ENCODE results near the gene EXOC4. TPM values are rescaled to one million over a fixed set of nuclear protein-coding genes. Genes with fewer than 3 reads are reported as not detected.

Gene EXOC4
- total and polyA plus RNA-seq, 4 donors: 47.5 to 100 (median 72.3) TPM

DNA sequence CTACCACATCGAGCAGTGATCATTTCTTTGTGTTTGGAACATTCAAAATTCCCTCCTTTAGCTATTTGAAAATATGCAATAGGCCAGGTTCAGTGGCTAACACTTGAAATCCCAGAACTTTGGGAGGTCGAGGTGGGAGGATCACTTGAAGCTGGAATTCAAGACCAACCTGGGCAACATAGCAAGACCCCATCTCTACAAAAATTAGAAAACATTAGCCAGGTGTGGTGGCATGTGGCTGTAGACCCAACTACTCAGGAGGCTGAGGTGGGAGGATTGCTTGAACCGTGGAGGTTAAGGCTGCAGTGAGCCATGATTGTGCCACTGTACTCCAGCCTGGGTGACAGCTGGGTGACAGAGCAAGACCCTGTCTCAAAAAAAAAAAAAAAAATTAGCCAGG, 15.3 kb upstream of the EXOC4 start:
- H3K9me3 ChIP-seq (ENCODE audit: control insufficient read depth, insufficient read depth, low read length): no peaks in the 10 kb centered on the region
- DNase-seq (ENCODE audit: low read depth in 4 of 6, low spot score in 6 of 6): no peak
- WGBS (ENCODE audit: insufficient coverage): 78% methylated on average over 1 of the region's 3 CpGs
- peaks cover 4% of the 10 kb centered on the region for H3K4me1 ChIP-seq (ENCODE audit: control insufficient read depth, insufficient read depth, low read length)
- no peaks in the 10 kb centered on the region for H3K36me3 ChIP-seq (ENCODE audit: control insufficient read depth, insufficient read depth, low read length)
- H3K27ac ChIP-seq (ENCODE audit: low read depth, low read length): no peak overlapping the region
- no peaks in the 10 kb centered on the region for H3K27me3 ChIP-seq (ENCODE audit: control insufficient read depth, insufficient read depth, low read length)
- H3K4me3 ChIP-seq (ENCODE audit: low read depth, low read length): no peak overlapping the region

DNA sequence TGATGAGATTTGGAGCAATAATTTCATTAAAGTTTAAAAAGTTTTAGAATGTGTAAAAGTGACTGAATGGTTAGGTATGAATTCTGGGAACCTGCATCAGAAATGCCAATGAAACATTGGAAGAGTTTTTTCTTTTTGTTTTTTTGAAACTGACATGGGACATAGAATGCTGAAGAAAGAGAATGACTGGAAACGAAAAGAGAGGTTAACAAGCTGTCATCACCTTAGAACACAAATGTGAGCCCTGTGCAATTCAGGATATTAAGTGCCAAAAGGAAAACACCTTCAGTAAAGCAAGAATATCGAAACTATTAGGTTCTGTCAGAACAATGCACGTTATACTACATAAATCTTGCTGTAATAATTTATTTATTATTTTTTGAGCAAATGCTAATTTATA, 12.6 kb upstream of the EXOC4 start:
- H3K9me3 ChIP-seq (ENCODE audit: control insufficient read depth, insufficient read depth, low read length): no peaks in the 10 kb centered on the region
- 83% methylated on average over 1 of the region's 3 CpGs for WGBS (ENCODE audit: insufficient coverage)
- peaks cover 4% of the 10 kb centered on the region for H3K4me1 ChIP-seq (ENCODE audit: control insufficient read depth, insufficient read depth, low read length)
- no peaks in the 10 kb centered on the region for H3K36me3 ChIP-seq (ENCODE audit: control insufficient read depth, insufficient read depth, low read length)
- H3K4me3 ChIP-seq (ENCODE audit: low read depth, low read length): no peak overlapping the region
- no peak for DNase-seq (ENCODE audit: low read depth in 4 of 6, low spot score in 6 of 6)
- no peaks in the 10 kb centered on the region for H3K27me3 ChIP-seq (ENCODE audit: control insufficient read depth, insufficient read depth, low read length)
- H3K27ac ChIP-seq (ENCODE audit: low read depth, low read length): no peak overlapping the region

DNA sequence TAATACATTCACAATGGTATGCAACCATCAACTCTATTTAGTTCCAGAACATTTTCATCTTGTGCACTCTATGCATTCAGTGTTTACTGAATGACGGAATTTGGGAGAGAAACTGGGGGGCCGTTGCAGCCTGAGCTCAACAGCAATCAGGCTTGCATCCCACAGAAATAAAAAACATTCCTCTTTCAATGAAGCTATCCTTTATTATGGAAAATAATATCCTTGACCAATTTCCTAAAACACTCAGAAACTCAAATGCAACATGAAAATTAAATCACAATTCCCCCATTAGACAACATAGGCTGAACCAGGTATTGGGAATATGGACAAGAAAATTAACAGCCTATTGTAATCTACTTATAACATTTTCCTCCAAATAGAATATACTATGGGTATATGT, 6.3 kb upstream of the EXOC4 start:
- Histone ChIP-seq H3K4me1 (ENCODE audit: control insufficient read depth, insufficient read depth, low read length) (no peaks in the 10 kb centered on the region), H3K27ac (ENCODE audit: low read depth, low read length) (no peak overlapping the region), H3K36me3 (ENCODE audit: control insufficient read depth, insufficient read depth, low read length) (no peaks in the 10 kb centered on the region), H3K27me3 (ENCODE audit: control insufficient read depth, insufficient read depth, low read length) (no peaks in the 10 kb centered on the region), H3K9me3 (ENCODE audit: control insufficient read depth, insufficient read depth, low read length) (peaks cover 2% of the 10 kb centered on the region), H3K4me3 (ENCODE audit: low read depth, low read length) (no peak overlapping the region)
- no CpG with 5 or more reads among the region's 2 CpGs for WGBS (ENCODE audit: insufficient coverage)
- DNase-seq (ENCODE audit: low read depth in 4 of 6, low spot score in 6 of 6): no peak

DNA sequence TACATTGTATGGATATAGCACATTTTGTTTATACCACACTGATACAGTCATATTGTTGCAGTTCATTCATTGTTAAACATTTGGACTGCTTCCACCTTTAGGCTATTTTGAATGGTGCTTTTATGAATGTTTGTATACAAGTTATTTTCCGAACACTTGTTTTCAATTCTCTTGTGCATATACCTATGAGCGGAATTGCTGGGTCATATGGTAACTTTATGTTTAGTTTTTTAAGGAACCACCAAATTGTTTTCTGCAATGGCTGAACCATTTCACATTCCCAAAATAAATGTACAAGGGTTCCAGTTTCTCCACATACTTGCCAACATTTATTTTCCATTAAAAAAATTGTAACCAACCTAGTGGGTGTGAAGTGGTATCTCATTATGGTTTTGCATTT, 4.0 kb upstream of the EXOC4 start:
- whole genome bisulfite sequencing (ENCODE audit: insufficient coverage): no CpG with 5 or more reads among the region's 2 CpGs
- Histone ChIP-seq H3K4me1 (ENCODE audit: control insufficient read depth, insufficient read depth, low read length) (no peaks in the 10 kb centered on the region), H3K27ac (ENCODE audit: low read depth, low read length) (no peak overlapping the region), H3K36me3 (ENCODE audit: control insufficient read depth, insufficient read depth, low read length) (no peaks in the 10 kb centered on the region), H3K9me3 (ENCODE audit: control insufficient read depth, insufficient read depth, low read length) (peaks cover 2% of the 10 kb centered on the region), H3K4me3 (ENCODE audit: low read depth, low read length) (no peak overlapping the region), H3K27me3 (ENCODE audit: control insufficient read depth, insufficient read depth, low read length) (no peaks in the 10 kb centered on the region)
- DNase-seq (ENCODE audit: low read depth in 4 of 6, low spot score in 6 of 6): no peak

DNA sequence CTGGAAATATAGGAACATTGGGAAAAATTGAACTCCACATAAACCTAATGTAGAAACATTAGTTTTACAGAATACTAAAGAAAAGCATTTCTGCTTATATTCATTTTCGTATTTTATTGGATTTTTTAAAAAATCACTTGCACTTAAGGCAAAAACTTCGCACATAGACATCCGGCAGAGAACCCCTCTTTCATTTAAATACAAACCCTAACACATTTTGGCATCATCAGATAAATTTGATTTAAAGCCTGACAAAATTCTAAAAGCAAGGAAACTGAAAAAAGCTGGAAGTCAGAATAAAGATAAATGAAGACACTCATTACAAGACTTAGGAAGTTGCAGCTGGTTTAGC, 396 bp upstream of the EXOC4 start:
- Histone ChIP-seq H3K4me1 (ENCODE audit: control insufficient read depth, insufficient read depth, low read length) (no peaks in the 10 kb centered on the region), H3K36me3 (ENCODE audit: control insufficient read depth, insufficient read depth, low read length) (no peaks in the 10 kb centered on the region), H3K9me3 (ENCODE audit: control insufficient read depth, insufficient read depth, low read length) (peaks cover 2% of the 10 kb centered on the region), H3K27ac (ENCODE audit: low read depth, low read length) (no peak overlapping the region), H3K27me3 (ENCODE audit: control insufficient read depth, insufficient read depth, low read length) (no peaks in the 10 kb centered on the region), H3K4me3 (ENCODE audit: low read depth, low read length) (peak overlapping the region; percentile 90)
- no peak for DNase-seq (ENCODE audit: low read depth in 4 of 6, low spot score in 6 of 6)
- no CpG with 5 or more reads among the region's 3 CpGs for WGBS (ENCODE audit: insufficient coverage)

DNA sequence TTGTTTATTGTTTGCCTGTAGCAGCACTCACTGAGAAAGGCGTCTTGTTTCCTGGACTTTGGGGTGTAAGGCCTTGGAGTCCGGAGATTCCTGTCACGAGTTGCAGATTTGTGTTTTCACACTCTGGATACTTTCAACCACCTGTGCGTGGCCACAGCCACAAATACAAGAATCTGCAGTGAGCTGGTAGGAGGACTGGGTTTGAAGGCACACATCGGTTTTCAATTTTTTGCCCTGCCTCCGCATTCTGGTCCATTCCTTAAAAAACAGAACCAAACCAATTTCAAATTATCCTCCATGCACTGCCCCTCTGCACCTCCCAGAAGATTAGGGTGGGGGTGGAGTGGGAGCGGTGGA, 619 bp downstream of the EXOC4 start:
- WGBS (ENCODE audit: insufficient coverage): 0% methylated on average over 1 of the region's 7 CpGs
- H3K4me3 ChIP-seq (ENCODE audit: low read depth, low read length): peak overlapping the region; percentile 90
- peak in 2 of 6 donors; percentile 30 to 62 for DNase-seq (ENCODE audit: low read depth in 4 of 6, low spot score in 6 of 6)

DNA sequence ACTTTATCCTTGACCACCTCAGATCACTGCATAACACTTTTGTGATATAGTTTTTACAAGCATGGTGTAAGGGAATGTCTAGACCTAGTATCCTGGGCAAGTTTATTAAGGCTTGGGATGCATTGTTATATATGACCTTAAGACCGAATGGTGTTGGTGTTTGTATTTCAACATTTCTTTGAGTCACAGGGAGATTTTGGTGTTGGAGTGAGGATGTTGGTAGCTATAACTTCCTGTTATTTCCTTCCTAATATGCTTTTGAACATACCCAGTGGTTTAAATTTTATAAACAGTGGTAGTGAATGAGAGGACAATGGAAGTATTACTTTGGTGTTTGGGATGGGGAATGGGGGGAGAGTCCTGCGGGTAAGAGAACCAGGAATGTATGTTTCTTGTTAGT, 2.6 kb downstream of the EXOC4 start:
- 86% methylated on average over 1 of the region's 2 CpGs for WGBS (ENCODE audit: insufficient coverage)
- Histone ChIP-seq H3K4me3 (ENCODE audit: low read depth, low read length) (no peak overlapping the region), H3K27me3 (ENCODE audit: control insufficient read depth, insufficient read depth, low read length) (no peaks in the 10 kb centered on the region), H3K9me3 (ENCODE audit: control insufficient read depth, insufficient read depth, low read length) (no peaks in the 10 kb centered on the region), H3K4me1 (ENCODE audit: control insufficient read depth, insufficient read depth, low read length) (no peaks in the 10 kb centered on the region), H3K36me3 (ENCODE audit: control insufficient read depth, insufficient read depth, low read length) (no peaks in the 10 kb centered on the region), H3K27ac (ENCODE audit: low read depth, low read length) (no peak overlapping the region)
- DNase-seq (ENCODE audit: low read depth in 4 of 6, low spot score in 6 of 6): no peak

More for the DNA sequence above, 619 bp downstream of the EXOC4 start:
- Histone ChIP-seq H3K9me3 (ENCODE audit: control insufficient read depth, insufficient read depth, low read length) (peaks cover 2% of the 10 kb centered on the region), H3K36me3 (ENCODE audit: control insufficient read depth, insufficient read depth, low read length) (no peaks in the 10 kb centered on the region), H3K27ac (ENCODE audit: low read depth, low read length) (peak overlapping the region; percentile 61), H3K27me3 (ENCODE audit: control insufficient read depth, insufficient read depth, low read length) (no peaks in the 10 kb centered on the region), H3K4me1 (ENCODE audit: control insufficient read depth, insufficient read depth, low read length) (no peaks in the 10 kb centered on the region)

DNA sequence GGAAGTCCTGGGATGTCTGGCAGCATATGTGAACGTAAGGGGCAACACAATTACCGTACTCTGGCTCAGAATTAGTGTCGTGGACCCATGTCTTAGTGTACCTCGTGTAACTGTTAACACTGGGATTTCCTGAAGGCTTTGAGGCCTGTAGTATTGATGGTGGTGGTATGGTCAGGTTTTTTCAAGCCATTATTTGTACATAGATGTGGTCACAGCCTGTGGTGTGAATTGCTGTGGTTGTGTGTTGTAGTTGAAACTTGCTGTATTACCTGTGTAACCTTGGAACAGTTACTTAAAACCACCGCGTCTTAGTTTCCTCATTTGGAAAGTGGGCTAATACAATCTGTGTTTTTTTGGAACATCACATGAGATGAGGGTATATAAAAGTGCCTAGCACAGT, 5.3 kb downstream of the EXOC4 start:
- no peaks in the 10 kb centered on the region for H3K36me3 ChIP-seq (ENCODE audit: control insufficient read depth, insufficient read depth, low read length)
- no peaks in the 10 kb centered on the region for H3K27me3 ChIP-seq (ENCODE audit: control insufficient read depth, insufficient read depth, low read length)
- no peak overlapping the region for H3K4me3 ChIP-seq (ENCODE audit: low read depth, low read length)
- no peak for DNase-seq (ENCODE audit: low read depth in 4 of 6, low spot score in 6 of 6)
- 93% methylated on average over 6 of the region's 6 CpGs for WGBS (ENCODE audit: insufficient coverage)
- H3K9me3 ChIP-seq (ENCODE audit: control insufficient read depth, insufficient read depth, low read length): no peaks in the 10 kb centered on the region
- H3K4me1 ChIP-seq (ENCODE audit: control insufficient read depth, insufficient read depth, low read length): no peaks in the 10 kb centered on the region
- H3K27ac ChIP-seq (ENCODE audit: low read depth, low read length): no peak overlapping the region

DNA sequence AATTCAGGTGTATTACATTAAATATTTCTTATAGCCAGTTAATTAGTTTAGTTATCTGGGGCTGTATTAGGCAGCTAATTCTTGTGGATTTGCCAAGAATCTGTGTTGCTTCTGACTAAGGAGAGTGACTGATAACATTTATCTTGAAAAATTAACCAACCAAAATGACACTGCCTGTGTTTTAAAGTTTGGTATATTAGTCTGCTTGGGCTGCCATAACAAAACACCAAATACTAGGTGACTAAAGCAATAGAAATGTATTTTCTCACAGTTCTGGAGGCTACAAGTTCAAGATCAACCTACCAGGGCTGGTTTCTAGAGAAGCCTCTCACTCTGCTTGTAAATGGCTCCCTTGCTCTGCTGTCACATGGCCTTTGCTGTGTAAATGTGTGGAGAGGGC, 12.9 kb downstream of the EXOC4 start:
- Histone ChIP-seq H3K27ac (ENCODE audit: low read depth, low read length) (no peak overlapping the region), H3K27me3 (ENCODE audit: control insufficient read depth, insufficient read depth, low read length) (no peaks in the 10 kb centered on the region), H3K36me3 (ENCODE audit: control insufficient read depth, insufficient read depth, low read length) (no peaks in the 10 kb centered on the region), H3K9me3 (ENCODE audit: control insufficient read depth, insufficient read depth, low read length) (no peaks in the 10 kb centered on the region), H3K4me3 (ENCODE audit: low read depth, low read length) (no peak overlapping the region), H3K4me1 (ENCODE audit: control insufficient read depth, insufficient read depth, low read length) (no peaks in the 10 kb centered on the region)
- DNase-seq (ENCODE audit: low read depth in 4 of 6, low spot score in 6 of 6): no peak

DNA sequence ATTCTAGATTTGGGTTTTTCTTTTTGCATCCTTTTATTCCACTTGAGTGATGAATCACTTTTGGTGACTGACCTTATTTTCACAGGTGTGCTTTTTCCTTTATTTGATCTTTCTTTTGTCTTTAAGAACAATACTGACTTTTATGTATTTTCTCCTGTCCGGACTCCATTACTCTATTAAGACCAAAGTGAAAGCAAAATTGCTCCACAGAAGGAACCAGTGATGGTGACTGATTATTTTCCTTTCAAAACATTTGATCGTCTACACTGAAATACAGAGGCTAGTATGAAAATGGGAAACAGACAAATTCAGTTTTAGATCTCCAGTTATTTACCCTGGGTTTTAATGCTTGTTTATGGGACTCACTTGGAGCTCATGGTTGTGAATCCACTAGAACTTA, 15.5 kb downstream of the EXOC4 start:
- H3K27me3 ChIP-seq (ENCODE audit: control insufficient read depth, insufficient read depth, low read length): no peaks in the 10 kb centered on the region
- no peak for DNase-seq (ENCODE audit: low read depth in 4 of 6, low spot score in 6 of 6)
- H3K27ac ChIP-seq (ENCODE audit: low read depth, low read length): no peak overlapping the region
- H3K9me3 ChIP-seq (ENCODE audit: control insufficient read depth, insufficient read depth, low read length): no peaks in the 10 kb centered on the region
- no peaks in the 10 kb centered on the region for H3K36me3 ChIP-seq (ENCODE audit: control insufficient read depth, insufficient read depth, low read length)
- no peak overlapping the region for H3K4me3 ChIP-seq (ENCODE audit: low read depth, low read length)
- H3K4me1 ChIP-seq (ENCODE audit: control insufficient read depth, insufficient read depth, low read length): no peaks in the 10 kb centered on the region
- WGBS (ENCODE audit: insufficient coverage): no CpG with 5 or more reads among the region's 2 CpGs

DNA sequence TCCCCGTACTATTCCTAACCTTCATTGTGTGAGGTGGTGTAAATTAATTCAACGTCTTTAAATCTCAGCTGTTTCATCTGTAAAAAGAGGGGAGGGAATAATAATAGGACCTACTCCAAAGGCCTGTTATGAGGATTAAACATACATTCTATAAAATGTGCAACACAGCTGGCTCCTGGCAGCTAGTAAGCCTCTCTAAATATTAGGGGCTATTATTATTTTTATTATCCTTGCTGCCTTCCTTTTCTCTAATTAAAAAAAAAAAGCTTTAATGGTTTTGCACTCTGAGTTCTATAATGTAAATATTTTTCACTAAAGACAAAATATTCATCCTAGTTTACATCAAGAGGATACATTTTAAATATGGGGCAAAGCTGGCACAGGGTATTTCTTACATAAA, 19.5 kb downstream of the EXOC4 start:
- Histone ChIP-seq H3K4me1 (ENCODE audit: control insufficient read depth, insufficient read depth, low read length) (no peaks in the 10 kb centered on the region), H3K27me3 (ENCODE audit: control insufficient read depth, insufficient read depth, low read length) (no peaks in the 10 kb centered on the region)
- WGBS (ENCODE audit: insufficient coverage): no CpG with 5 or more reads among the region's 2 CpGs

More for the DNA sequence above, 19.5 kb downstream of the EXOC4 start:
- Histone ChIP-seq H3K27ac (ENCODE audit: low read depth, low read length) (no peak overlapping the region), H3K36me3 (ENCODE audit: control insufficient read depth, insufficient read depth, low read length) (peaks cover 11% of the 10 kb centered on the region), H3K9me3 (ENCODE audit: control insufficient read depth, insufficient read depth, low read length) (no peaks in the 10 kb centered on the region), H3K4me3 (ENCODE audit: low read depth, low read length) (no peak overlapping the region)
- DNase-seq (ENCODE audit: low read depth in 4 of 6, low spot score in 6 of 6): peak in 1 of 6 donors; percentile 39
